ENCODE data around the gene ABCC12. TPM values are rescaled to one million over a fixed set of nuclear protein-coding genes. Genes with fewer than 3 reads are reported as not detected.

ABCC12 gene
- total RNA-seq, 1 experiment from 2014 or later, result not detected

DNA sequence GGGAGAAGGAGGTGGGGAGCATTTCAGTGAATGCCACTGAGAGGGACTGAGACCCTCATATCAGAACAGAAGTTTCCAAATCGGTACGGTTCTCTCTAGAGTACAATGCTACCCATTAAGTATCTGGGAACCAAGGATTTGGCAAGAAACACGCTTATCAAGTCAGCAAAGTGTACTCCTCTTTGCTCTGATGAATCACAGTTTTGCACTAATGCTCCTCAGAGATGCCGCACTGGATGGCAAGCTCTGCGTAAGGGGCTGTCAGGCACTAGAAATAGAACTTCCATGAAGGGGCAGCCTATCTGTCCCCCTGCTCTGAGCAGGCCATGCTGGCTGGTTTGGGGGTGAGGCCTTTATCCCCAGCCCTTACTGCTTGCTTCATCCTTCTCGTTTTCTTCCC, 4.8 kb upstream of the ABCC12 start:
- no peak overlapping the region for H3K4me3 ChIP-seq (replicated peaks in 1 of 2; ENCODE audit: low read depth in 1 of 2, low read length in 2 of 2)
- H3K9ac ChIP-seq (ENCODE audit: low read length), result no peak overlapping the region
- no peaks in the 10 kb centered on the region for H3K27me3 ChIP-seq (ENCODE audit: insufficient read depth, low read length)
- no peak overlapping the region for H2AFZ ChIP-seq (ENCODE audit: low read depth, low read length, poor library complexity, severe bottlenecking)
- no peaks in the 10 kb centered on the region for H3K36me3 ChIP-seq (ENCODE audit: control insufficient read depth in 1 of 2, insufficient read depth in 2 of 2, low read length in 2 of 2)
- ChIA-PET CTCF (no interaction called here), POLR2A (no interaction called here), RAD21 (ENCODE audit: low non-redundant PET in 1 of 2, low total read pairs in 2 of 2, uncharacterized antibody in 2 of 2, unreplicated experiment in 2 of 2) (no interaction called here)
- no peak overlapping the region for H3K4me2 ChIP-seq (ENCODE audit: low read length)
- intact Hi-C loops (cut with micrococcal nuclease), result loop anchor here (10.0 kb wide), 1 partner anchor 1306 kb away; no protein-coding TSS in a partner anchor
- peaks cover 14 to 41% of the 10 kb centered on the region in 2 experiments for H3K4me1 ChIP-seq (ENCODE audit: control insufficient read depth in 1 of 2, insufficient read depth in 2 of 2, low read length in 2 of 2)
- no TSS peak for BruUV-seq (replicated peaks)
- H3K9me3 ChIP-seq (ENCODE audit: control insufficient read depth in 1 of 2, insufficient read depth in 1 of 2, low read depth in 1 of 2, low read length in 2 of 2), result no peaks in the 10 kb centered on the region
- no peak overlapping the region for H3K27ac ChIP-seq (ENCODE audit: low read depth, low read length)
- H4K20me1 ChIP-seq (ENCODE audit: insufficient read depth), result no peaks in the 10 kb centered on the region
- H3K79me2 ChIP-seq (ENCODE audit: insufficient read depth, low read length), result no peaks in the 10 kb centered on the region
- TF ChIP-seq MAX (IDR thresholded peaks at IDR 0.05) (no peak), POLR2A (IDR thresholded peaks at IDR 0.05; ENCODE audit: borderline replicate concordance, extremely low read depth, insufficient read depth, insufficient read length) (no peak), ELF1 (IDR thresholded peaks at IDR 0.05; ENCODE audit: borderline replicate concordance, low read depth) (no peak), SRF (IDR thresholded peaks at IDR 0.05; ENCODE audit: low read depth) (no peak), REST (IDR thresholded peaks at IDR 0.05; ENCODE audit: low read depth) (no peak), SIN3A (IDR thresholded peaks at IDR 0.05; ENCODE audit: low read depth) (no peak), CBX3 (IDR thresholded peaks at IDR 0.05; ENCODE audit: low read depth) (no peak), EZH2phosphoT487 (IDR thresholded peaks at IDR 0.05; ENCODE audit: borderline replicate concordance) (no peak), TCF7L2 (IDR thresholded peaks at IDR 0.05; ENCODE audit: borderline replicate concordance, extremely low read depth, insufficient read depth, insufficient read length) (no peak), EZH2 (IDR thresholded peaks at IDR 0.05) (no peak), CEBPB (IDR thresholded peaks at IDR 0.05; ENCODE audit: low read depth) (no peak), YY1 (IDR thresholded peaks at IDR 0.05; ENCODE audit: extremely low read depth, insufficient replicate concordance, low read depth, low read length) (no peak), RAD21 (IDR thresholded peaks at IDR 0.05; ENCODE audit: low read depth) (no peak), ZNF274 (IDR thresholded peaks at IDR 0.05; ENCODE audit: low read depth, low read length) (no peak), FOSL1 (IDR thresholded peaks at IDR 0.05; ENCODE audit: low read depth) (no peak), SP1 (IDR thresholded peaks at IDR 0.05; ENCODE audit: low read depth) (no peak)
- TF ChIP-seq, protein P1, sequence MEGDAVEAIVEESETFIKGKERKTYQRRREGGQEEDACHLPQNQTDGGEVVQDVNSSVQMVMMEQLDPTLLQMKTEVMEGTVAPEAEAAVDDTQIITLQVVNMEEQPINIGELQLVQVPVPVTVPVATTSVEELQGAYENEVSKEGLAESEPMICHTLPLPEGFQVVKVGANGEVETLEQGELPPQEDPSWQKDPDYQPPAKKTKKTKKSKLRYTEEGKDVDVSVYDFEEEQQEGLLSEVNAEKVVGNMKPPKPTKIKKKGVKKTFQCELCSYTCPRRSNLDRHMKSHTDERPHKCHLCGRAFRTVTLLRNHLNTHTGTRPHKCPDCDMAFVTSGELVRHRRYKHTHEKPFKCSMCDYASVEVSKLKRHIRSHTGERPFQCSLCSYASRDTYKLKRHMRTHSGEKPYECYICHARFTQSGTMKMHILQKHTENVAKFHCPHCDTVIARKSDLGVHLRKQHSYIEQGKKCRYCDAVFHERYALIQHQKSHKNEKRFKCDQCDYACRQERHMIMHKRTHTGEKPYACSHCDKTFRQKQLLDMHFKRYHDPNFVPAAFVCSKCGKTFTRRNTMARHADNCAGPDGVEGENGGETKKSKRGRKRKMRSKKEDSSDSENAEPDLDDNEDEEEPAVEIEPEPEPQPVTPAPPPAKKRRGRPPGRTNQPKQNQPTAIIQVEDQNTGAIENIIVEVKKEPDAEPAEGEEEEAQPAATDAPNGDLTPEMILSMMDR (IDR thresholded peaks at IDR 0.05 in 2 of 3, conservative IDR thresholded peaks at IDR 0.05 in 1 of 3; ENCODE audit: borderline replicate concordance in 1 of 3, insufficient read depth in 1 of 3, low read depth in 2 of 3, low read length in 2 of 3), result no peak
- H3K9me2 ChIP-seq (ENCODE audit: insufficient read depth), result no peaks in the 10 kb centered on the region
- ATAC-seq (no peak), DNase-seq (ENCODE audit: low read depth, low spot score) (no peak)

Data from HCT116 (cell line).